Nephron (organoid): Measurements from ENCODE around the gene DCAKD.

ENCODE experiments used
- H3K27ac Mint-ChIP-seq, 3 experiments: 2 replicates each; pipeline ENCODE4 v1.8.0; 2020; ENCODE audit warnings: mixed read lengths in 3 of 3, mild to moderate bottlenecking in 2 of 3, moderate library complexity in 1 of 3
- H3K27me3 Mint-ChIP-seq: 2 replicates; pipeline ENCODE4 v1.8.0; 2021; ENCODE audit warnings: low read depth, mild to moderate bottlenecking, moderate library complexity, mixed read lengths
- H3K36me3 Mint-ChIP-seq: 2 replicates; pipeline ENCODE4 v1.8.0; 2020; ENCODE audit warnings: low read depth, mixed read lengths
- H3K4me1 Mint-ChIP-seq: 2 replicates; pipeline ENCODE4 v1.8.0; 2020; ENCODE audit warnings: mixed read lengths
- H3K4me3 Mint-ChIP-seq, 3 experiments: 2 replicates each; pipeline ENCODE4 v1.8.0; 2020; ENCODE audit warnings: mild to moderate bottlenecking in 3 of 3, mixed read lengths in 3 of 3, moderate library complexity in 2 of 3
- H3K9me3 Mint-ChIP-seq: 2 replicates; pipeline ENCODE4 v1.8.0; 2020; ENCODE audit warnings: mixed read lengths
- CTCF ChIP-seq, 3 experiments: fragments of 200-600 bp; sonication (generic); IDR thresholded peaks; one replicate each; pipeline ENCODE4 v1.5.0; 2021; ENCODE audit warnings: antibody characterized with exemption in 3 of 3; ENCODE audit not compliant: unreplicated experiment in 3 of 3

DCAKD gene

GRCh38 chr17:44992242-44992939 is 59.0 kb downstream of the DCAKD start:
- Mint-ChIP-seq H3K4me3 (no peak overlapping the region), H3K27me3 (peaks cover 19% of the 10 kb centered on the region), H3K4me1 (peaks cover 56% of the 10 kb centered on the region), H3K9me3 (no peaks in the 10 kb centered on the region), H3K27ac (no peak overlapping the region), H3K36me3 (no peaks in the 10 kb centered on the region)
- TF ChIP-seq CTCF (IDR thresholded peaks at IDR 0.05; ENCODE audit: unreplicated experiment in 3 of 3) = no peak

GRCh38 chr17:44990994-44991393 is 60.4 kb downstream of the DCAKD start:
- Mint-ChIP-seq H3K36me3 (no peaks in the 10 kb centered on the region), H3K27ac (peak overlapping the region in 2 of 3 experiments; percentile 24 to 32), H3K4me1 (peaks cover 46% of the 10 kb centered on the region), H3K27me3 (peaks cover 19% of the 10 kb centered on the region), H3K9me3 (no peaks in the 10 kb centered on the region), H3K4me3 (no peak overlapping the region)
- no peak for TF ChIP-seq CTCF (IDR thresholded peaks at IDR 0.05; ENCODE audit: unreplicated experiment in 3 of 3)

- peaks cover 42% of the 10 kb centered on the region for H3K4me1 Mint-ChIP-seq
- TF ChIP-seq CTCF (IDR thresholded peaks at IDR 0.05; ENCODE audit: unreplicated experiment in 3 of 3) = no peak
- no peaks in the 10 kb centered on the region for H3K36me3 Mint-ChIP-seq
- H3K27ac Mint-ChIP-seq = peak overlapping the region; percentile 13 to 30 (median 21)
- H3K4me3 Mint-ChIP-seq = no peak overlapping the region
- H3K9me3 Mint-ChIP-seq = no peaks in the 10 kb centered on the region
- H3K27me3 Mint-ChIP-seq = peaks cover 19% of the 10 kb centered on the region
Measured at GRCh38 chr17:44989552-44990138, 61.8 kb downstream of the DCAKD start.

- H3K36me3 Mint-ChIP-seq = no peaks in the 10 kb centered on the region
- TF ChIP-seq CTCF (IDR thresholded peaks at IDR 0.05; ENCODE audit: unreplicated experiment in 3 of 3) = no peak
- peaks cover 12% of the 10 kb centered on the region for H3K27me3 Mint-ChIP-seq
- peaks cover 37% of the 10 kb centered on the region for H3K4me1 Mint-ChIP-seq
- H3K4me3 Mint-ChIP-seq = peak overlapping the region in 1 of 3 experiments; percentile 58
- H3K27ac Mint-ChIP-seq = peak overlapping the region in 2 of 3 experiments; percentile 83 to 92
- no peaks in the 10 kb centered on the region for H3K9me3 Mint-ChIP-seq
Measured at GRCh38 chr17:44988044-44988942, 63.1 kb downstream of the DCAKD start.

- H3K36me3 Mint-ChIP-seq = no peaks in the 10 kb centered on the region
- no peaks in the 10 kb centered on the region for H3K9me3 Mint-ChIP-seq
- peaks cover 4% of the 10 kb centered on the region for H3K27me3 Mint-ChIP-seq
- H3K4me3 Mint-ChIP-seq = no peak overlapping the region
- TF ChIP-seq CTCF (IDR thresholded peaks at IDR 0.05; ENCODE audit: unreplicated experiment in 3 of 3) = no peak
- peaks cover 40% of the 10 kb centered on the region for H3K4me1 Mint-ChIP-seq
- no peak overlapping the region for H3K27ac Mint-ChIP-seq
Measured at GRCh38 chr17:44983563-44983962, 67.9 kb downstream of the DCAKD start.
